ENCODE measurements around the gene TMEM63B. TPM values are rescaled to one million over a fixed set of nuclear protein-coding genes. Genes with fewer than 3 reads are reported as not detected.
"Not testable (repeated sequence)": the region's sequence is repeated elsewhere in the genome, so short reads cannot be mapped to it uniquely, and the experiment has no call there.

The TMEM63B gene
- total RNA-seq, 4 donors from 2014 or later = 11.3 to 32.0 (median 23.9) TPM

GRCh38 chr6:44179648-44180047, 52.3 kb downstream of the TMEM63B start:
- Histone ChIP-seq H3K27ac (no peak overlapping the region), H3K4me1 (peaks cover 0 to 10% (median 0%) of the 10 kb centered on the region in 3 donors), H3K9me3 (no peaks in the 10 kb centered on the region), H3K27me3 (no peaks in the 10 kb centered on the region), H3K4me3 (no peak overlapping the region), H3K36me3 (no peaks in the 10 kb centered on the region)
- no peak for ATAC-seq
- WGBS, 2 donors (ENCODE audit: low coverage in 1 of 2) = 93% methylated on average over 4 of the region's 7 CpGs; no CpG with 5 or more reads in 1 of the 2 donors
- no peak for TF ChIP-seq POLR2A (IDR thresholded peaks at IDR 0.05)
- no peak for TF ChIP-seq EP300 (IDR thresholded peaks at IDR 0.05)
- no peak for TF ChIP-seq POLR2AphosphoS5 (IDR thresholded peaks at IDR 0.05)
- TF ChIP-seq CTCF (IDR thresholded peaks at IDR 0.05) = no peak

- no peak for TF ChIP-seq POLR2AphosphoS5 (IDR thresholded peaks at IDR 0.05)
- TF ChIP-seq EP300 (IDR thresholded peaks at IDR 0.05) = no peak
- no peak for TF ChIP-seq CTCF (IDR thresholded peaks at IDR 0.05)
- TF ChIP-seq POLR2A (IDR thresholded peaks at IDR 0.05) = no peak
- no peak overlapping the region for H3K27ac ChIP-seq
- peaks cover 0 to 10% (median 0%) of the 10 kb centered on the region in 3 donors for H3K4me1 ChIP-seq
- no peaks in the 10 kb centered on the region for H3K36me3 ChIP-seq
- H3K27me3 ChIP-seq = no peaks in the 10 kb centered on the region
- H3K4me3 ChIP-seq = no peak overlapping the region
- 75% methylated on average over 3 of the region's 4 CpGs; no CpG with 5 or more reads in 1 of the 2 donors for WGBS, 2 donors (ENCODE audit: low coverage in 1 of 2)
- no peak for ATAC-seq
- H3K9me3 ChIP-seq = no peaks in the 10 kb centered on the region
Measured at GRCh38 chr6:44180406-44180805, 53.1 kb downstream of the TMEM63B start.

GRCh38 chr6:44180886-44181285, 53.5 kb downstream of the TMEM63B start:
- no peak overlapping the region for H3K4me3 ChIP-seq
- no peaks in the 10 kb centered on the region for H3K9me3 ChIP-seq
- WGBS, 2 donors (ENCODE audit: low coverage in 1 of 2) = 96% methylated on average over 3 of the region's 4 CpGs; no CpG with 5 or more reads in 1 of the 2 donors
- peaks cover 0 to 10% (median 0%) of the 10 kb centered on the region in 3 donors for H3K4me1 ChIP-seq
- no peaks in the 10 kb centered on the region for H3K27me3 ChIP-seq
- TF ChIP-seq EP300 (IDR thresholded peaks at IDR 0.05) = no peak
- no peak for TF ChIP-seq CTCF (IDR thresholded peaks at IDR 0.05)
- TF ChIP-seq POLR2A (IDR thresholded peaks at IDR 0.05) = no peak
- no peak for TF ChIP-seq POLR2AphosphoS5 (IDR thresholded peaks at IDR 0.05)
- H3K27ac ChIP-seq = no peak overlapping the region
- no peaks in the 10 kb centered on the region for H3K36me3 ChIP-seq
- no peak for ATAC-seq

- not testable (repeated sequence) for H3K27ac ChIP-seq, H3K36me3 ChIP-seq, H3K27me3 ChIP-seq, ATAC-seq, H3K9me3 ChIP-seq, H3K4me3 ChIP-seq
- peaks cover 0 to 10% (median 0%) of the 10 kb centered on the region in 3 donors for H3K4me1 ChIP-seq
Measured at GRCh38 chr6:44181784-44182183, 54.4 kb downstream of the TMEM63B start.

GRCh38 chr6:44182911-44183390, 55.6 kb downstream of the TMEM63B start:
- no peaks in the 10 kb centered on the region for H3K9me3 ChIP-seq
- H3K27ac ChIP-seq = no peak overlapping the region
- WGBS, 2 donors (ENCODE audit: low coverage in 1 of 2) = 60 to 83% methylated on average over 1 to 2 of the region's 4 CpGs
- no peak for ATAC-seq
- H3K4me1 ChIP-seq = peaks cover 0 to 10% (median 0%) of the 10 kb centered on the region in 3 donors
- H3K4me3 ChIP-seq = no peak overlapping the region
- TF ChIP-seq POLR2AphosphoS5 (IDR thresholded peaks at IDR 0.05) (no peak), EP300 (IDR thresholded peaks at IDR 0.05) (no peak), CTCF (IDR thresholded peaks at IDR 0.05) (no peak), POLR2A (IDR thresholded peaks at IDR 0.05) (no peak)
- no peaks in the 10 kb centered on the region for H3K27me3 ChIP-seq
- no peaks in the 10 kb centered on the region for H3K36me3 ChIP-seq
